SK-N-DZ (cell line): ENCODE measurements around the gene PTBP3.
A peak's percentile ranks its signal among the peaks of the same experiment; 100 is the strongest.
"Not testable (repeated sequence)": the region's sequence is repeated elsewhere in the genome, so short reads cannot be mapped to it uniquely, and the experiment has no call there.

Experiments
- DNase-seq: peaks from one replicate; pipeline ENCODE4 v3.0.0-alpha.2; 2015; ENCODE audit warnings: low spot score

PTBP3 gene

DNA sequence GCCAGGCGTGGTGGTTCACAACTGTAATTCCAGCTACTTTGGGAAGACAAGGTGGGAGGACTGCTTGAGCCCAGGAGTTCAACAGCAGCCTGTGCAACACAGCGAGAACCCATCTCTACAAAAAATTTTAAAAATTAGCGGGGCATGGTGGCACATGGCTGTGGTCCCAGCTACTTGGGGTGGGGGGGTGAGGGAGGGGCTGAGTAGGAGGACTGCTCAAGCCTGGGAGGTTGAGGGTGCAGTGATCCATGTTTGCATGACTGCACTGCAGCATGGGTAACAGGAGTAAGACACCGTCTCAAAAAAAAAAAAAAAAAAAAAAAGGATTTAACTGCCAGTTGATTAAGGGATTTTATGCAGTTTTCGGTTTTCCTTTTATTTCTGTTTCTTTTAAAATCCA lies 65.0 kb downstream of the PTBP3 start:
- no peak for DNase-seq

DNA sequence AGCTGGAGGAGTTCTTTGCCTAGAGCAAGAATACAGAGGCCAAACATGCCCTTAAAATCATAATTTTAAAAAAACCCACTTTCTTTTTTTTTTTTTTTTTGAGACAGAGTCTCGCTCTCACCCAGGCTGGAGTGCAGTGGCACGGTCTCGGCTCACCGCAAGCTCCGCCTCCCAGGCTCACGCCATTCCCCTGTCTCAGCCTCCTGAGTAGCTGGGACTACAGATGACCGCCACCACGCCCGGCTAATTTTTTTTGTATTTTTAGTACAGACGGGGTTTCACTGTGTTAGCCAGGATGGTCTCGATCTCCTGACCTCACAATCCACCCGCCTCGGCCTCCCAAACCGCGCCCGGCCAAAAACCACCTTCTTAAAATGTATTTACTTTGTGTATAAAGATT lies 66.3 kb downstream of the PTBP3 start:
- DNase-seq = not testable (repeated sequence)

DNA sequence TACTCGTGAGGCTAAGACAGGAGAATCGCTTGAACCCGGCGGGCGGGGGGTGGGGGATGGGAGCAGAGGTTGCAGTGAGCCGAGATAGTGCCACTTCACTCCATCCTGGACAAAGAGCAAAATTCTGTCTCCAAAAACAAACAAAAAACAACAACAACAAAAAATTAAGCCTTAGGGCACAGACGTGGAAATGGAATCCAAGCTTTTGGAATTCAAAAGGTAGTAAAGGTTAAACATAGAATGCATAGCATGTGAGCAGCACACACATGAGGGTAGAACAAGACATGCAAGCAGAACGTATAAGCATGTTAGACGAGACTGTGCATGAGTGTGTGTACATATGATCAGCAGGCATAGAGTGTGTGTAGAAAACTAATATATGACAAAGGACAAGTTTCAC lies 68.0 kb downstream of the PTBP3 start:
- no peak for DNase-seq

DNA sequence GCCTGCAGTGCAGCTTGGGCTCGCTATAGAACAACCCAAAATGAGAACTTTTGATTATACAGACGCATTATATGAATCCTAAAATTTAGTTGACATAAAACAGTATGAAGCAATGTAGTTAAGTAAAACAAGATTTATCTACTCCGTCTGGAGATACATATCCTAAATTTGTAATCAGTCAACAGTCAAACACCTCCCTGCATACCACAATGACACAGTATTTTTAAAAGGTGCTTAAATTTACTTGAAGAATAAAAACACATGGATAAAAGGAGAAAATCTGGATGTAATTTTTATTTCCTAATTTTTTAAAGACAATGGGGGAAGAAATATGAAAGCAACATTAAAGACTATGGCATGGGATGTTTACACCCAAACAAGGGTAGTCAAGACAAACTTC lies 70.8 kb downstream of the PTBP3 start:
- no peak for DNase-seq

DNA sequence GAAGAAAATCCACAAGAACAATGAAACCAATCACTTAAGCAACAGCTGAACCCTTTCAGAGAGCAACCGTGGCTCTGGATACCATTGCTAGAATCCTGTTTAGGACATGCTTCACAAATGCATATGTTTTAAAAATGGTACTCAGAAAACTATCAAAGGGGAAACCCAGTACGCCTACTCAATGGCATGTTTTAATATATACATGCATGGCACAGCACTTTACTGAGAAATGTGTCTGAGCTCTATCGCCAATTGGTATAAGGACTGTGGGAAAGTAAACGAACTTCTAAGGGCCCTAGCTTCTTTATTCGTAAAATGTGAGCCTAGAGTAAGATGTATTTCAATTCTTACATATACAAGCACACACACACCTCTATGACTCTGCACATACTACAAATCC lies 72.3 kb downstream of the PTBP3 start:
- no peak for DNase-seq

GRCh38 chr9:112258106-112258505 lies 75.3 kb downstream of the PTBP3 start:
- no peak for DNase-seq

GRCh38 chr9:112252194-112252593 lies 81.2 kb downstream of the PTBP3 start:
- peak; percentile 10 for DNase-seq

- DNase-seq = no peak
Measured at GRCh38 chr9:112249277-112249676, 84.1 kb downstream of the PTBP3 start.

- DNase-seq = no peak
Measured at GRCh38 chr9:112248722-112249121, 84.7 kb downstream of the PTBP3 start.

- no peak for DNase-seq
Measured at GRCh38 chr9:112247090-112247489, 86.3 kb downstream of the PTBP3 start.

- DNase-seq = no peak
Measured at GRCh38 chr9:112245126-112245525, 88.3 kb downstream of the PTBP3 start.

- no peak for DNase-seq
Measured at GRCh38 chr9:112242147-112242804, 91.1 kb downstream of the PTBP3 start.

DNA sequence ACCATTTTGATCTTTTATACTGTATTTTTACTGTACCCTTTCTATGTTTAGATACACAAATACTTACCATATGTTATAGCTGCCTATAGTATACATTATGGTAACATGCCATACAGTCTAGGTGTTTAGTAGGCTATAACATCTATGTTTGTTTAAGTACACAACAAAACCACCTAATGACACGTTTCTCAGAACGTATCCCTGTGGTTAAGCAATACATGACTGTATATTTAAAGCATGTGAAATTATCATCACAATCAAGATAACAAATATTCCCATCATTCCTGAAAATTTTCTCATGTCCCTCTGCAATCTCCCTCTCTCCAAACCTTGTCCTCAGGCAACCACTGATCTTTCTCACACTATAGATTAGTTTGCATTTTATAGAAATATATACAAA lies 91.9 kb downstream of the PTBP3 start:
- no peak for DNase-seq

GRCh38 chr9:112239708-112240107 lies 93.7 kb downstream of the PTBP3 start:
- DNase-seq = no peak

GRCh38 chr9:112239284-112239683 lies 94.1 kb downstream of the PTBP3 start:
- DNase-seq = no peak

DNA sequence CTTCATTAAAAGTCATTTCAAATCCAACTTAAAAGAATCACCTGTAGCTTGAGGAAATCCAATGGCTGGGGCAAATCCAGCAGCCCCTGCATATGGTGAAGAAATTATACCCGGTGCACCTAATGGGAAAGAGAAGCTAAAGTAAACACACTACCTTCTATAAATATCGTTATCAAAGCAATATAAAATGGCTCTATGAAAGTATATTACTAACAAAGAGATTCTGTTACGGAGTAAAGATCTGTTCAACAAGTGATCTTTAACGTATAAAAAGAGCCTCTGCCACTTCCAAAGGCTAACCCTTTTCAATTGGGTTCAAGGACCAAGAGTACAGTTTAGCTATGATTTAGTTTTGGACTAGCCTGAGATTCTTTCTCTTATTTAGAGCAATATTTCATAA lies 98.6 kb downstream of the PTBP3 start:
- DNase-seq = no peak

GRCh38 chr9:112233769-112234168 lies 99.7 kb downstream of the PTBP3 start:
- DNase-seq = no peak

DNA sequence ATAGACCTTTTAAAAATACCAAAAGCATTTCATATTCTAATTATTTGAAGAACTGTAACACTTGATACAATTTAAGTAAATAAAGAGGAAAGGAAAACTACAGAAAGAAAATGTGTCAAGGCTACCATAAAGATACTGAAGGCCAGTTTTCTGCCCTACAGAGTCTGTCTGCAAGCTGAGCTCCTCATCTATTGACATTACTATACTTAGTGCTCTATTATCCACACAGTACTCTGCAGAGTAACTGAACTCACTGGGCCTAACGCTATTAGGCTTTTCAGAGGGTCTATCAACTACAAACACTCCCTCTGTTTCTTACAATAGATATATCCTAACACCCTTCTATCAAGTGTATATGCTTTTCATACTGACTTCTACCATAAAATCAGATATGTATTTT lies 101.2 kb downstream of the PTBP3 start:
- DNase-seq = no peak

DNA sequence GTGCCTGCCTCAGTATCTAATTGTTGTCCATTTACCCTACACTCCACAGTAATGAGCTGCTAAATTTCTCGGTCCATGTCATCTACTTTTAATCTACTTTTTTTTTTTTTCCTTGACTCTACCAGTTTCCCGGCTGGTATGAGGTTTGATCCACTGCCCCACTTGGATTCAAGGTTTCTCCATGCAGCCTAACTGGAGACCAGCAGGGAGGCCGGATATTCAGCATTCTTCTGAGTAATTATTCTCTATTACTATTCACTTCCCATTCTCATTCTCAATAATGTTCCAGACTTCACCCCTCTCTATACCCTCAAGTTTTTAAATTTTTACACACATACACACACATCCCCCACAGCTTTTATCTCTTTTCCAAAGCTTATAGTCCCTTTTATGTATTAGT lies 107.3 kb downstream of the PTBP3 start:
- DNase-seq = no peak

DNA sequence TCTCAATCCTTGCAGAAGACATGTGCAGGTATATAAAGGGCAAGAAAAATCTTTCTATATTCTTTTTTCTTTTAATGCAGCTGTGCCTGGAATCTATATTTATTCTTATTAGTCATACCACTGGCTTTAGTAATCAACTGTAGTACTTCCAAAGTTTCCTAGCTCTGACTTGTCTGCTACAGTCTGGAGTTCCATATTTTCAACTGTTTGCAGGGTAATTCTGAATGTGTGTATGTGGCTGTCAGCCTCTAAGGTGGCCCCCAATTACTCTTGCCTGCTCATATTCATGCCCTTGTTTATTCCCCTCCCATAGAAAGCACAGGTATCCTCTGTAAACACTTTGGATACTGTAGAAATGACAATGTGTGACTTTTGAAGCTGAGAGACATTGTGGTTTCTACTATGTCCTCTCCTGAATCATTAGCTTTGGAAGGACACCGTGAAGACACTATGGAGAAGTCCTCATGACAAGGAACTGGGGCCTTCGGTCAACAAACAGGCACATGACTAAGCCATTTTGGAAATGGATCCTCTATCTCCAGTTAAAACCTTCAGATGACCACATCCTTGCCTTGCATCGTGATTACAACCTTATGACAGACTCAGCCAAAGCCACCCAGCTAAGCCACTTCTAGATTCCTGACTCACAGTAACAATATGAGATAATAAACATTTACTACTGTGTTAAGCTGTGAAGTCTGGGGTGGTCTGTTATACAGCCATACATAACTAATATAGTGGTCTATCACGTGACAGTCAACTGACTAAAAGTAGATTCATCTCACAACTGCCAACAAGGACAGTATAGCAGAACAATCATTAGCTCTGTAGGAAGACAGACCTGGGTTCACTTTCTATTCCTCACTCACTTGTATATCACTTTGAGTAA lies 108.8 kb downstream of the PTBP3 start:
- DNase-seq = no peak

DNA sequence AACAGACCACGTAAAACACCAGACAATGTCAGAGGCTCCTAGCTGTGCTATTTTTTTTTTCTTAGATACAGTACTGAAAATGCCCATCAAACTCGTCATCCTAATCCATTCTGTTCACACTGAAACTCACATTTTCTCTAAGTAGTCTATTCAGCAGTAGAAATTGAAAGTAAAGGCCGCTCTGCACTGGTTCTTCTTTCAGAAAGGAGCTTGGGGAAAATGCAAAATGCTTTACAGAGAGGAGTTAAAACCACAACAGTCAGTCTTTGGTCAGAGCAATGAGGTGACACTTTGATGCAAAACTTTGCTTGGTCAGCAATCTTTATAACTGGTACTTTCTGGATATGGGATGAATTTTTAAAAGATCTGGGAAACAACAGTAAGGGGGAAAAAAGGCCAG lies 114.5 kb downstream of the PTBP3 start:
- no peak for DNase-seq

DNA sequence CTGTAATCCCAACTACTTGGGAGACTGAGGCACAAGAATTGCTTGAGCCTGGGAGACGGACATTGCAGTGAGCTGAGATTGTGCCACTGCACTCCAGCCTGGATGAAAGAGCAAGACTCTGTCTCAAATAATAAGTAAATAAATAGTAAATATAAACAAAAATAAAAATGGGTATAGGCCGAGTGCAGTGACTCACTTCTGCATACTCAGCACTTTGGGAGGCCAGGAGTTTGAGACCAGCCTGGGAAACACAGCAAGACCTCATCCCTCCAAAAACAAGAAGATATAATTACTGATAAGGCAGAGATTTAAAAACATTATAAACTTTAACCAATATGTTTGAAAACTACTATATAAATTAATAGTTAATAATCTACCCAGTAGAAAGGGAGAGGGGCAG lies 120.5 kb downstream of the PTBP3 start:
- DNase-seq = no peak

- DNase-seq = no peak
Measured at GRCh38 chr9:112207451-112207850, 126.0 kb downstream of the PTBP3 start.
